HEK293 (cell line): ENCODE measurements around the gene MDM4.

Source experiments
- CTCF ChIA-PET: fragments of 350-600 bp; formaldehyde crosslinking; extraction: SDS; loops from one replicate; lab custom pipeline; 2021; ENCODE audit warnings: antibody characterized with exemption; lab: Yijun Ruan, JAX
- POLR2A ChIA-PET: fragments of 300-600 bp; formaldehyde crosslinking; extraction: SDS; loops from one replicate; lab custom pipeline; 2020; ENCODE audit warnings: antibody characterized with exemption, inconsistent platforms; lab: Yijun Ruan, JAX
- H3K27ac ChIP-seq: fragments of 200-500 bp; sonication (Bioruptor generic); 2 replicates; pipeline ENCODE4 v1.5.1; 2014; ENCODE audit warnings: low read depth, low read length, control low read depth, inconsistent platforms; ENCODE audit errors: extremely low read depth
- H3K36me3 ChIP-seq, 2 experiments: fragments of 200-500 bp in 1 of 2; sonication (Bioruptor generic) in 1 of 2; 1 replicate in 1 of 2; 2 replicates in 1 of 2; pipeline ENCODE4 v1.5.1; 2014 to 2017; ENCODE audit warnings: inconsistent platforms in 2 of 2, low read length in 2 of 2; ENCODE audit not compliant: control insufficient read depth in 2 of 2, insufficient read depth in 1 of 2
- H3K4me1 ChIP-seq: fragments of 200-500 bp; sonication (Bioruptor generic); 2 replicates; pipeline ENCODE4 v1.5.1; 2014; ENCODE audit warnings: mild to moderate bottlenecking, low read length, inconsistent platforms; ENCODE audit not compliant: control insufficient read depth, insufficient read depth
- H3K4me3 ChIP-seq: 2 replicates; pipeline ENCODE4 v1.5.1; 2011; ENCODE audit warnings: low read depth, mild to moderate bottlenecking, control low read depth, low read length, moderate library complexity
- H3K9me3 ChIP-seq: fragments of 200-500 bp; sonication (Bioruptor generic); 2 replicates; pipeline ENCODE4 v1.5.1; 2014; ENCODE audit warnings: low read depth, low read length, inconsistent platforms; ENCODE audit not compliant: control insufficient read depth, insufficient read depth
- KLF8 ChIP-seq: fragments of 450-650 bp; formaldehyde crosslinking; IDR thresholded peaks from 2 replicates; pipeline ENCODE4 v1.5.1; 2016; ENCODE audit warnings: missing biosample characterization, missing genetic modification characterization
- MZF1 ChIP-seq: fragments of 450-650 bp; formaldehyde crosslinking; IDR thresholded peaks from 2 replicates; pipeline ENCODE4 v1.5.1; 2017; ENCODE audit warnings: missing biosample characterization, missing genetic modification characterization, borderline replicate concordance
- PRDM1 ChIP-seq: fragments of 450-650 bp; formaldehyde crosslinking; IDR thresholded peaks from 2 replicates; pipeline ENCODE4; 2016; ENCODE audit warnings: missing biosample characterization, missing genetic modification characterization
- SP2 ChIP-seq: fragments of 450-650 bp; formaldehyde crosslinking; IDR thresholded peaks from 2 replicates; pipeline ENCODE4 v1.5.1; 2016; ENCODE audit warnings: missing biosample characterization, missing genetic modification characterization
- YY2 ChIP-seq: fragments of 450-650 bp; formaldehyde crosslinking; IDR thresholded peaks from 2 replicates; pipeline ENCODE4 v1.5.1; 2016; ENCODE audit warnings: missing biosample characterization, missing genetic modification characterization
- ZBTB21 ChIP-seq: fragments of 450-650 bp; formaldehyde crosslinking; IDR thresholded peaks from 2 replicates; pipeline ENCODE4 v1.5.1; 2017; ENCODE audit warnings: missing biosample characterization, missing genetic modification characterization
- ZBTB7A ChIP-seq: fragments of 450-650 bp; formaldehyde crosslinking; IDR thresholded peaks from 2 replicates; pipeline ENCODE4 v1.5.1; 2016; ENCODE audit warnings: low read depth, missing biosample characterization, missing genetic modification characterization
- ZFP37 ChIP-seq: fragments of 450-650 bp; formaldehyde crosslinking; IDR thresholded peaks from 2 replicates; pipeline ENCODE4 v1.5.1; 2016; ENCODE audit warnings: missing biosample characterization, missing genetic modification characterization
- ZIC2 ChIP-seq: fragments of 450-650 bp; formaldehyde crosslinking; IDR thresholded peaks from 2 replicates; pipeline ENCODE4 v1.5.1; 2016; ENCODE audit warnings: missing biosample characterization, missing genetic modification characterization
- ZNF114 ChIP-seq: fragments of 450-650 bp; formaldehyde crosslinking; IDR thresholded peaks from 2 replicates; pipeline ENCODE4 v1.5.0; 2017; ENCODE audit warnings: missing biosample characterization, missing genetic modification characterization
- ZNF132 ChIP-seq: fragments of 450-650 bp; formaldehyde crosslinking; IDR thresholded peaks from 2 replicates; pipeline ENCODE4 v1.5.1; 2017; ENCODE audit warnings: missing biosample characterization, missing genetic modification characterization, borderline replicate concordance
- ZNF311 ChIP-seq: fragments of 450-650 bp; formaldehyde crosslinking; IDR thresholded peaks from 2 replicates; pipeline ENCODE4 v1.5.1; 2017; ENCODE audit warnings: missing biosample characterization, missing genetic modification characterization, borderline replicate concordance
- ZNF391 ChIP-seq: fragments of 450-650 bp; formaldehyde crosslinking; IDR thresholded peaks from 2 replicates; pipeline ENCODE4 v1.5.1; 2016; ENCODE audit warnings: low read depth, missing biosample characterization, missing genetic modification characterization, borderline replicate concordance
- ZNF426 ChIP-seq: fragments of 450-650 bp; formaldehyde crosslinking; IDR thresholded peaks from 2 replicates; pipeline ENCODE4 v1.5.1; 2017; ENCODE audit warnings: missing biosample characterization, missing genetic modification characterization, mild to moderate bottlenecking, inconsistent platforms, moderate library complexity
- ZNF48 ChIP-seq: fragments of 450-650 bp; formaldehyde crosslinking; IDR thresholded peaks from 2 replicates; pipeline ENCODE4 v1.5.1; 2016; ENCODE audit warnings: missing biosample characterization, missing genetic modification characterization
- ZNF610 ChIP-seq: fragments of 450-650 bp; formaldehyde crosslinking; IDR thresholded peaks from 2 replicates; pipeline ENCODE4 v1.5.1; 2016; ENCODE audit warnings: missing biosample characterization, missing genetic modification characterization, borderline replicate concordance
- ZNF837 ChIP-seq: fragments of 450-650 bp; formaldehyde crosslinking; IDR thresholded peaks from 2 replicates; pipeline ENCODE4 v1.5.1; 2016; ENCODE audit warnings: missing biosample characterization, missing genetic modification characterization
- ZXDB ChIP-seq: fragments of 450-650 bp; formaldehyde crosslinking; IDR thresholded peaks from 2 replicates; pipeline ENCODE4 v1.5.1; 2016; ENCODE audit warnings: missing biosample characterization, missing genetic modification characterization
- TF ChIP-seq, protein P1 (sequence below): fragments of 450-650 bp; formaldehyde crosslinking; IDR thresholded peaks from 2 replicates; pipeline ENCODE4 v1.5.1; 2017; ENCODE audit warnings: missing biosample characterization, missing genetic modification characterization
- TF ChIP-seq, protein P2 (sequence below): fragments of 450-650 bp; formaldehyde crosslinking; IDR thresholded peaks from 2 replicates; pipeline ENCODE4 v1.5.1; 2016; ENCODE audit warnings: missing biosample characterization, missing genetic modification characterization, low read depth
- TF ChIP-seq, protein P3 (sequence below): fragments of 450-650 bp; formaldehyde crosslinking; IDR thresholded peaks from 2 replicates; pipeline ENCODE4 v1.5.1; 2016; ENCODE audit warnings: missing biosample characterization, missing genetic modification characterization, borderline replicate concordance
- TF ChIP-seq, protein P4 (sequence below): fragments of 450-650 bp; formaldehyde crosslinking; IDR thresholded peaks from 2 replicates; pipeline ENCODE4 v1.5.1; 2016; ENCODE audit warnings: missing biosample characterization, missing genetic modification characterization

The MDM4 gene

DNA sequence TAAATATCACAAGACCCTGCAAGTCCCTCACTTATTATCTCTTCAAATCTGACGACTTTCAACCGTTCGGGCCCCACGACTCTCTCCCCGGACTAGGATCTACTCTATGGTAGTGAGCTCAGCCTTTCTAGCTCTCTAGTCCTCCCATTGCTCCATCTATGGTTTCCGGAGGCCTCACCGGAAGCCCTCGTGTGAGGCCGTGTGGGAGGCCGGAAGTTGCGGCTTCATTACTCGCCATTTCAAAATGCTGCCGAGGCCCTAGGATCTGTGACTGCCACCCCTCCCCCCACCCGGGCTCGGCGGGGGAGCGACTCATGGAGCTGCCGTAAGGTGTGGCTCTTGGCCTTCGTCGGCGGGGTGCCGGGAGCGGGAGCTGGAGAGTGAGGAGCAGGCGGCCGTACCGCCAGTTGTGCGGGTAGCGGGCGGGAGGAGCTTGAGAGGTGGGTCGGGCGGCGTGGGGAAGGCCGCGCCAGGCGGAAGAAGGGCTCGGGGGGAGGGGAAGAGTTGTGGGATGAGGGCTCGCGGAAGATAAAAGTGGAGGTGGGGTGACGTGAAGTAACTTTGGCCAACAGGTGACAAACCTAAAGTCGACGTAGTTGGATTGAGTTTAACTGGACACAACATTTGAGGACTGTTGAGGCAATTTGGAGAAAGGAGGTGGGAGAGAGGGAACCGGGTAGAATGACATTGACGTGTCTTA is at the start of gene MDM4 (continued):
- TF ChIP-seq, protein P1, sequence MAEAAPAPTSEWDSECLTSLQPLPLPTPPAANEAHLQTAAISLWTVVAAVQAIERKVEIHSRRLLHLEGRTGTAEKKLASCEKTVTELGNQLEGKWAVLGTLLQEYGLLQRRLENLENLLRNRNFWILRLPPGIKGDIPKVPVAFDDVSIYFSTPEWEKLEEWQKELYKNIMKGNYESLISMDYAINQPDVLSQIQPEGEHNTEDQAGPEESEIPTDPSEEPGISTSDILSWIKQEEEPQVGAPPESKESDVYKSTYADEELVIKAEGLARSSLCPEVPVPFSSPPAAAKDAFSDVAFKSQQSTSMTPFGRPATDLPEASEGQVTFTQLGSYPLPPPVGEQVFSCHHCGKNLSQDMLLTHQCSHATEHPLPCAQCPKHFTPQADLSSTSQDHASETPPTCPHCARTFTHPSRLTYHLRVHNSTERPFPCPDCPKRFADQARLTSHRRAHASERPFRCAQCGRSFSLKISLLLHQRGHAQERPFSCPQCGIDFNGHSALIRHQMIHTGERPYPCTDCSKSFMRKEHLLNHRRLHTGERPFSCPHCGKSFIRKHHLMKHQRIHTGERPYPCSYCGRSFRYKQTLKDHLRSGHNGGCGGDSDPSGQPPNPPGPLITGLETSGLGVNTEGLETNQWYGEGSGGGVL = peak; percentile 83
- TF ChIP-seq ZNF48 (tag by site-specific recombination) (no peak), ZBTB21 (peak; percentile 48)

DNA sequence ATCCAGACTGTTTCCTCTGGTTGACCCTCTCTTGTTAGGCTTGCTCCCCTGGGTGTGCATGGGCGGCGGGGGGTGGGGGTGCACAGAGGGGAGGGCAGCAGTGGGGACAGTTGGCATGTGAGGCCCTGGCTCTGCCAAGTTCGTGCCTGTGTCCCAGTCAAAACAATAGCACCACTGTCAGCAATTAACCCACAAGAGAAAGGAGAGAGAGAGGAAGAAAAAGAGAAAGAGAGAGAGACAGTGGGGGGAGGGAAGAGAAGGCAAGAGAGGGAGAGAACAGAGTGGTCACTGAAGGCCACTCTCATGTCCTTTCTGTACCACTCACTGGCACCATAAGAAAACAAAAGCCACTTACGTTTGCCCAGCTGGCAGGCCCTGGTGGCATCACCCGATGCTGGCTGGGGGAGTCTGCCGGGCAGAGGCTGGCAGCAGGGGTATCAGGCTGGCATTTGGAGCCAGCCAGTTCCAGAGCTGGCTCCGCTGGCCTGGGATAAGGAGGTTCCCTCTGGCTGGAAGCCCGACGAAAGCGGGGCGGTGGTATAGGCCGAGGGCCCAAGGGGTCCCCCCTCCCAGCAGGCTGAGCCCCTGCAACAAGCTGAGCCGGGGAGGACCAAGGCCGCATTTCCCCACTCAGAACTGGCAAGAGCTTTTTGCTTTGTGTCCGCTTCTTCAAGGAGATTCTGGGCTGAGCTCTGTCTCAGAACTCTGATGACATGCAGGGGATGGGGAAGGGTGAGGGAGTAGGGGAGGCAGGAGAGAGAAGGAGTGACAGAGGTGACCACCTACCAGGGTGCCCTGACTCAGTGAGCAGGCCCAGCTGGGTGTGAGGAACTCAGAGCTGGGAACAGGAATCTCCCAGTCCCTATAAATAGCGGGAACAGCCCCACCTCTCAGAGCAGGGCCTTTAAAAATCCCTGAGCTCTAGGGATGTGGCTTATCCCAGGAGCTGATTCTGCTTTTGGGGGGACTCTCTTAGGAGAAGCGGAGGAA is 49.5 kb upstream of the MDM4 start:
- Histone ChIP-seq H3K9me3 (no peaks in the 10 kb centered on the region), H3K36me3 (no peaks in the 10 kb centered on the region), H3K27ac (no peak overlapping the region), H3K4me1 (no peaks in the 10 kb centered on the region), H3K4me3 (no peak overlapping the region)
- POLR2A ChIA-PET = no interaction called here
- CTCF ChIA-PET = interaction anchor here (0.5 to 1.2 kb wide), 4 partner anchors 10 to 70 kb away, joined by 3 to 6 read pairs (median 4); no protein-coding TSS in a partner anchor
- TF ChIP-seq ZNF426 (tag by site-specific recombination) (no peak), ZNF114 (no peak), ZBTB7A (tag by site-specific recombination) (no peak), PRDM1 (tag by site-specific recombination) (peak; percentile 31; the same call in 1 of the 2 replicates), ZIC2 (tag by site-specific recombination) (0 out of 2 replicates have a peak, but pooled peaks have one; percentile 14), ZNF132 (tag by site-specific recombination) (no peak), ZNF311 (tag by site-specific recombination) (no peak), KLF8 (tag by site-specific recombination) (no peak)
- TF ChIP-seq, protein P2, sequence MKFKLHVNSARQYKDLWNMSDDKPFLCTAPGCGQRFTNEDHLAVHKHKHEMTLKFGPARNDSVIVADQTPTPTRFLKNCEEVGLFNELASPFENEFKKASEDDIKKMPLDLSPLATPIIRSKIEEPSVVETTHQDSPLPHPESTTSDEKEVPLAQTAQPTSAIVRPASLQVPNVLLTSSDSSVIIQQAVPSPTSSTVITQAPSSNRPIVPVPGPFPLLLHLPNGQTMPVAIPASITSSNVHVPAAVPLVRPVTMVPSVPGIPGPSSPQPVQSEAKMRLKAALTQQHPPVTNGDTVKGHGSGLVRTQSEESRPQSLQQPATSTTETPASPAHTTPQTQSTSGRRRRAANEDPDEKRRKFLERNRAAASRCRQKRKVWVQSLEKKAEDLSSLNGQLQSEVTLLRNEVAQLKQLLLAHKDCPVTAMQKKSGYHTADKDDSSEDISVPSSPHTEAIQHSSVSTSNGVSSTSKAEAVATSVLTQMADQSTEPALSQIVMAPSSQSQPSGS (tag by site-specific recombination) = no peak

DNA sequence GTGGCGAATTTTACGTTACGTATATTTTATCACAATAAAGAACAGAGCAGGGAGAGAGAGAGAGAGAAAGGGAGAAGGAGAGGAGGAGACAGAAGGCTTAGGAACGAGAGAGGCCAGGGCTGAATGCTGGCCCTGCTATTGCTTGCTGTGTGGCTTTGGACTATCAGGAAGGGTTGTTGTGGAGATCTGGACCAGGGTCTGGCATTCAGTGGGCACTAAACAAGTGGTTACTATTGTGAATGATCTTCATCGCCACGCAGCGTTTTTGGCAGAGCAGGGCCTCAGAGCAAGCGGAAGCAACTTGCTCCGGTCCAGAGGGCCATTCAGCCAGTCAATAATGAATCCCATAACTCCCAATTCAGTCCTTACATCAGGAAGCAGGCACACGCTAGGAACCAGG is 48.0 kb upstream of the MDM4 start:
- Histone ChIP-seq H3K9me3 (no peaks in the 10 kb centered on the region), H3K4me1 (no peaks in the 10 kb centered on the region), H3K36me3 (no peaks in the 10 kb centered on the region), H3K27ac (no peak overlapping the region), H3K4me3 (no peak overlapping the region)
- CTCF ChIA-PET = interaction anchor here (1.0 kb wide), 1 partner anchor 10 kb away, joined by 3 read pairs; no protein-coding TSS in a partner anchor
- TF ChIP-seq ZNF610 (no peak), ZFP37 (tag by site-specific recombination) (no peak), YY2 (tag by site-specific recombination) (no peak), ZXDB (tag by site-specific recombination) (no peak), ZNF837 (tag by site-specific recombination) (no peak), MZF1 (tag by site-specific recombination) (no peak), ZNF391 (no peak), SP2 (tag by site-specific recombination) (no peak)
- TF ChIP-seq, protein P3, sequence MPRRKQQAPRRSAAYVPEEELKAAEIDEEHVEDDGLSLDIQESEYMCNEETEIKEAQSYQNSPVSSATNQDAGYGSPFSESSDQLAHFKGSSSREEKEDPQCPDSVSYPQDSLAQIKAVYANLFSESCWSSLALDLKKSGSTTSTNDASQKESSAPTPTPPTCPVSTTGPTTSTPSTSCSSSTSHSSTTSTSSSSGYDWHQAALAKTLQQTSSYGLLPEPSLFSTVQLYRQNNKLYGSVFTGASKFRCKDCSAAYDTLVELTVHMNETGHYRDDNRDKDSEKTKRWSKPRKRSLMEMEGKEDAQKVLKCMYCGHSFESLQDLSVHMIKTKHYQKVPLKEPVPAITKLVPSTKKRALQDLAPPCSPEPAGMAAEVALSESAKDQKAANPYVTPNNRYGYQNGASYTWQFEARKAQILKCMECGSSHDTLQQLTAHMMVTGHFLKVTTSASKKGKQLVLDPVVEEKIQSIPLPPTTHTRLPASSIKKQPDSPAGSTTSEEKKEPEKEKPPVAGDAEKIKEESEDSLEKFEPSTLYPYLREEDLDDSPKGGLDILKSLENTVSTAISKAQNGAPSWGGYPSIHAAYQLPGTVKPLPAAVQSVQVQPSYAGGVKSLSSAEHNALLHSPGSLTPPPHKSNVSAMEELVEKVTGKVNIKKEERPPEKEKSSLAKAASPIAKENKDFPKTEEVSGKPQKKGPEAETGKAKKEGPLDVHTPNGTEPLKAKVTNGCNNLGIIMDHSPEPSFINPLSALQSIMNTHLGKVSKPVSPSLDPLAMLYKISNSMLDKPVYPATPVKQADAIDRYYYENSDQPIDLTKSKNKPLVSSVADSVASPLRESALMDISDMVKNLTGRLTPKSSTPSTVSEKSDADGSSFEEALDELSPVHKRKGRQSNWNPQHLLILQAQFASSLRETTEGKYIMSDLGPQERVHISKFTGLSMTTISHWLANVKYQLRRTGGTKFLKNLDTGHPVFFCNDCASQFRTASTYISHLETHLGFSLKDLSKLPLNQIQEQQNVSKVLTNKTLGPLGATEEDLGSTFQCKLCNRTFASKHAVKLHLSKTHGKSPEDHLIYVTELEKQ (tag by site-specific recombination) = no peak
- TF ChIP-seq, protein P4, sequence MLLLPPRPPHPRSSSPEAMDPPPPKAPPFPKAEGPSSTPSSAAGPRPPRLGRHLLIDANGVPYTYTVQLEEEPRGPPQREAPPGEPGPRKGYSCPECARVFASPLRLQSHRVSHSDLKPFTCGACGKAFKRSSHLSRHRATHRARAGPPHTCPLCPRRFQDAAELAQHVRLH (tag by site-specific recombination) = no peak
- POLR2A ChIA-PET = no interaction called here
